ENCODE data around the gene ASAH2B. TPM values are rescaled to one million over a fixed set of nuclear protein-coding genes. Genes with fewer than 3 reads are reported as not detected.
"Not testable (repeated sequence)": the region's sequence is repeated elsewhere in the genome, so short reads cannot be mapped to it uniquely, and the experiment has no call there.

The ASAH2B gene
- total and polyA plus RNA-seq, 3 experiments from 2014 or later: 1.9 to 9.6 (median 6.6) TPM

DNA sequence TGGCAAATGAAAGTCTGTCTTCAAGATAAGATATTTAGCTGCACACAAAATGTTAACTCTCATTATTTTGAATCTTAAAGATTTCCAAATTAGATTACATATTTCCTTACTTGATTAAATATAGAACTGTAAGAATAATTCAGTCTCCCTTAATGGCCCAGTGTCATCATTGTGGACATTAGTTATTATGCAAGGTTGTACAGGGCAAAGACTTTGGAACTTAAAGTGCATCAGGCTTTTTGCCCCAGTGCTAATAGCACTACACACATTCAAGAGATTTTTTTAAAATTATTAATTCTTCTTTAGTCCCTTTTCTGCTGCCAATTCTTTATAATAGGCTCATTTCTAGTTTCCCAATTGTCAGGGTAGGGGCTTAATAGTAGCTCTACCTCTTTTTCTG, 42.3 kb downstream of the ASAH2B start:
- H3K9me3 ChIP-seq (ENCODE audit: low read length); H3K36me3 ChIP-seq (ENCODE audit: insufficient read depth, low read length); H3K27me3 ChIP-seq (ENCODE audit: insufficient read depth, low read length, poor library complexity, severe bottlenecking); H3K36me3 Mint-ChIP-seq; CTCF ChIA-PET; POLR2A ChIA-PET; H3K27ac Mint-ChIP-seq; H3K4me1 Mint-ChIP-seq; H3K9me3 Mint-ChIP-seq; H3K4me1 ChIP-seq (ENCODE audit: insufficient read depth, low read length); H3K27ac ChIP-seq (ENCODE audit: low read depth, low read length); DNase-seq; H3K4me3 Mint-ChIP-seq; H3K4me3 ChIP-seq (ENCODE audit: low read length): not testable (repeated sequence)
- peaks cover 12 to 13% of the 10 kb centered on the region in 2 donors for H3K27me3 Mint-ChIP-seq

DNA sequence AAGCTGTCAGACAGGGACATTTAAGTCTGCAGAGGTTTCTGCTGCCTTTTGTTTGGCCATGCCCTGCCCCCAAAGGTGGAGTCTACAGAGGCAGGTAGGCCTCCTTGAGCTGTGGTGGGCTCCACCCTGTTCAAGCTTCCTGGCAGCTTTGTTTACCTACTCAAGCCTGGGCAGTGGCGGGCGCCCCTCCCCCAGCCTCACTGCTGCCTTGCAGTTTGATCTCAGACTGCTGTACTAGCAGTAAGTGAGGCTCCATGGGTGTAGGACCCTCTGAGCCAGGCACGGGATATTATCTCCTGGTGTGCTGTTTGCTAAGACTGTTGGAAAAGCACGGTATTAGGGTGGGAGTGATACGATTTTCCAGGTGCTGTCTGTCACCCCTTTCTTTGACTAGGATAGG, 48.2 kb downstream of the ASAH2B start:
- H3K27me3 Mint-ChIP-seq: peaks cover 12 to 15% of the 10 kb centered on the region in 2 donors
- H3K27me3 ChIP-seq (ENCODE audit: insufficient read depth, low read length, poor library complexity, severe bottlenecking); POLR2A ChIA-PET; H3K9me3 ChIP-seq (ENCODE audit: low read length); H3K36me3 ChIP-seq (ENCODE audit: insufficient read depth, low read length); CTCF ChIA-PET; H3K4me3 ChIP-seq (ENCODE audit: low read length); DNase-seq; H3K4me1 ChIP-seq (ENCODE audit: insufficient read depth, low read length); H3K27ac ChIP-seq (ENCODE audit: low read depth, low read length); H3K9me3 Mint-ChIP-seq: not testable (repeated sequence)
- H3K4me3 Mint-ChIP-seq: peak overlapping the region in 1 of 7 donors; percentile 12
- H3K36me3 Mint-ChIP-seq: peaks cover 0 to 13% (median 2%) of the 10 kb centered on the region in 3 donors
- H3K4me1 Mint-ChIP-seq: peaks cover 8 to 15% (median 9%) of the 10 kb centered on the region in 3 donors
- H3K27ac Mint-ChIP-seq: peak overlapping the region in 1 of 8 donors; percentile 24

DNA sequence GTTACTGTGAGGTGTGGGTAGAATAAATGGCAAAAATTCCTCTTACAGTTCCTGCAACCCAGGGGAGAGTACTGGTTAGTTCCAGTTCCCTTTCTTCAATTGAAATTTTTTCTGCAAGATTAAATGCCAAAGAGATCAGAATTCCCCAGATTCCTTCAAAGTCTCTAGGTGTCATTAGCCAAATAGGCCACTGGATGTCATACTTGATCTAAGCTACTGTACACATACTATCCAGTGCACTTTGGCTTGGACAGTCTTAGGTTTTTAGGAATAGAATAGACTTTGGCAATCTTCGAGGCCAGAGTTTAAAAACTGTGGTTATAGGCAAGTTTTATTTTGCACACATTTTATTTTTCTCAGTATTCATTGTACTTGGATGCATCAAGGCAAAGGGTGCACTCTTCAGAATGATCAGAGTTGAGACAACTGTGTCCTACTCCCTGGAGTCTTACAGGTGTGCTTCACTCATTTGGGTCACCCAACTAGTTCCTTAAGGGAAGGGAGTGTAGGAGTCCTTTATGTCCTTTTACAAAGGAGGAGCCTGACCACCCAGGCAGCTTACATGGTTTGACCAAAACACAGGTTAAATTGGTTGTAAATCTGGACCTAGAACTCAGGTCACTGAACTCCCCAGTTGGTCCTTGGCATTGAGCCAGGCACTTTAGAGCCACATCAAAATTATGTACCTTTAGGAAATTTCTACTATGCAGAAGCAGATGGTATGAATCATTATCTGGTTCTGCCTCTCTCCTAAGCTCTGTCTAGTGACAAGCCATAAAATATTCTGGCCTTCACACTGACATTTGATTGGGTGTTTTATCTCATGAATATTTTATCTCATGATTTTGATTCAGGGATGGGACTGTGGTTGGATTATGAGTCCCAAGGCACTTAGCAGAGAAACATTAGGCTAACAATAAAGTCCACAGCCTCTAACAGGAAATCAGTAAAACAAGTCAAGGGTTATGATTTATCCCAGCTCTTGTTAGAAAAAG, 49.5 kb downstream of the ASAH2B start:
- Histone ChIP-seq H3K9me3 (ENCODE audit: low read length) (no peaks in the 10 kb centered on the region), H3K27ac (ENCODE audit: low read depth, low read length) (no peak overlapping the region), H3K4me1 (ENCODE audit: insufficient read depth, low read length) (no peaks in the 10 kb centered on the region), H3K4me3 (ENCODE audit: low read length) (no peak overlapping the region), H3K36me3 (ENCODE audit: insufficient read depth, low read length) (no peaks in the 10 kb centered on the region), H3K27me3 (ENCODE audit: insufficient read depth, low read length, poor library complexity, severe bottlenecking) (no peaks in the 10 kb centered on the region)
- Mint-ChIP-seq H3K4me1 (peaks cover 8 to 15% (median 9%) of the 10 kb centered on the region in 3 donors), H3K9me3 (peaks cover 0 to 10% (median 8%) of the 10 kb centered on the region in 5 donors), H3K27ac (no peak overlapping the region), H3K36me3 (peaks cover 0 to 13% (median 2%) of the 10 kb centered on the region in 3 donors), H3K27me3 (peaks cover 15 to 19% of the 10 kb centered on the region in 2 donors), H3K4me3 (peak overlapping the region in 1 of 7 donors; percentile 16)
- CTCF ChIA-PET: no interaction called here
- POLR2A ChIA-PET: no interaction called here
- DNase-seq: no peak

- Mint-ChIP-seq H3K27me3 (peaks cover 7 to 34% of the 10 kb centered on the region in 2 donors), H3K36me3 (peaks cover 0 to 2% (median 0%) of the 10 kb centered on the region in 3 donors), H3K9me3 (no peaks in the 10 kb centered on the region), H3K4me1 (no peaks in the 10 kb centered on the region), H3K4me3 (no peak overlapping the region), H3K27ac (no peak overlapping the region)
- Histone ChIP-seq H3K4me1 (ENCODE audit: insufficient read depth, low read length) (no peaks in the 10 kb centered on the region), H3K36me3 (ENCODE audit: insufficient read depth, low read length) (no peaks in the 10 kb centered on the region), H3K4me3 (ENCODE audit: low read length) (no peak overlapping the region), H3K27ac (ENCODE audit: low read depth, low read length) (no peak overlapping the region), H3K27me3 (ENCODE audit: insufficient read depth, low read length, poor library complexity, severe bottlenecking) (no peaks in the 10 kb centered on the region), H3K9me3 (ENCODE audit: low read length) (no peaks in the 10 kb centered on the region)
- DNase-seq: no peak
- ChIA-PET CTCF (no interaction called here), POLR2A (no interaction called here)
Measured at GRCh38 chr10:50794490-50794889, 54.8 kb downstream of the ASAH2B start.

DNA sequence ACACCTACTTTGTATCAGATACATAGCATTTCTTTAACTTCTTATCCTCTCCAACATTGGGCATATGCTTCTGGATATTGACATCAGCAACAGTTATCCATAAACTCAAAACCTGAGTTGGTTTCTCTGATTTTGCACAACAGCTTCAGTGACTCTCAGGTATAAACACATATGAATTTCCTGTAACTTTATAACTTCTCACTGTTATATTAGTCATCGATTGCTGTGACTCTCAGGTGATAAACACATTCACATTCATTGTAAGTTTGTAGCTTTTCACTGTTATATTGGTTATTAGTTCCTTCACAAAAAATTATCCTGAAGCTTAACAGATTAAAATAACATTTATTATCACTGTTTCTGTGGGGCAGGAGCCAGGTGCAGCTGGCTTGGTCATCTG, 57.0 kb downstream of the ASAH2B start:
- no peaks in the 10 kb centered on the region for H3K36me3 ChIP-seq (ENCODE audit: insufficient read depth, low read length)
- H3K9me3 Mint-ChIP-seq: no peaks in the 10 kb centered on the region
- H3K4me3 Mint-ChIP-seq: no peak overlapping the region
- no peaks in the 10 kb centered on the region for H3K9me3 ChIP-seq (ENCODE audit: low read length)
- no peaks in the 10 kb centered on the region for H3K4me1 ChIP-seq (ENCODE audit: insufficient read depth, low read length)
- H3K36me3 Mint-ChIP-seq: peaks cover 0 to 3% (median 0%) of the 10 kb centered on the region in 3 donors
- peaks cover 5 to 42% of the 10 kb centered on the region in 2 donors for H3K27me3 Mint-ChIP-seq
- CTCF ChIA-PET: no interaction called here
- H3K4me3 ChIP-seq (ENCODE audit: low read length): no peak overlapping the region
- H3K4me1 Mint-ChIP-seq: no peaks in the 10 kb centered on the region
- POLR2A ChIA-PET: no interaction called here
- H3K27me3 ChIP-seq (ENCODE audit: insufficient read depth, low read length, poor library complexity, severe bottlenecking): no peaks in the 10 kb centered on the region
- DNase-seq: no peak
- no peak overlapping the region for H3K27ac Mint-ChIP-seq
- no peak overlapping the region for H3K27ac ChIP-seq (ENCODE audit: low read depth, low read length)

DNA sequence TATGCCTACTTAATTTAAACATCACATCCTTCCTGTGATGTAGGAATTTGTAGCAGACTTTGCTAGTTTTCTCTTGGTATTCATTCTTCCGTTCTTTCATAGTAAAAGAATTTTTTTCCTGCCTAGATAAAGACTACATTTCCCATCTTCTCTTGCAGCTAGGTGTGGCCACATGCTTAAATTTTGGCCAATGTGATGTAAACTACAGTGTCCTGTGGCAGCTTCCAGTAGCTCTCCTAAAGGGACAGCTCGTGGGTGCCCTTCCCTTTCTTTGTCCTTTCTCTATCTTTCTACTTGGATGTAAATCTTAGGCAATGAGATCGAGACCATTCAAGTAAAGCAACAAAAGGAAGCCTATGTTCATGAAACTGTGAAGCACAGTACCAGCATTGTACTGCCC, 58.6 kb downstream of the ASAH2B start:
- no peaks in the 10 kb centered on the region for H3K9me3 Mint-ChIP-seq
- peaks cover 7 to 39% of the 10 kb centered on the region in 2 donors for H3K27me3 Mint-ChIP-seq
- Histone ChIP-seq H3K4me1 (ENCODE audit: insufficient read depth, low read length) (no peaks in the 10 kb centered on the region), H3K9me3 (ENCODE audit: low read length) (no peaks in the 10 kb centered on the region), H3K36me3 (ENCODE audit: insufficient read depth, low read length) (no peaks in the 10 kb centered on the region), H3K27ac (ENCODE audit: low read depth, low read length) (no peak overlapping the region), H3K27me3 (ENCODE audit: insufficient read depth, low read length, poor library complexity, severe bottlenecking) (no peaks in the 10 kb centered on the region), H3K4me3 (ENCODE audit: low read length) (no peak overlapping the region)
- H3K4me3 Mint-ChIP-seq: no peak overlapping the region
- DNase-seq: no peak
- H3K36me3 Mint-ChIP-seq: peaks cover 0 to 3% (median 0%) of the 10 kb centered on the region in 3 donors
- H3K27ac Mint-ChIP-seq: no peak overlapping the region
- ChIA-PET POLR2A (no interaction called here), CTCF (no interaction called here)
- H3K4me1 Mint-ChIP-seq: no peaks in the 10 kb centered on the region

- no peak overlapping the region for H3K4me3 ChIP-seq (ENCODE audit: low read length)
Measured at GRCh38 chr10:50799595-50799994, 59.9 kb downstream of the ASAH2B start.

DNA sequence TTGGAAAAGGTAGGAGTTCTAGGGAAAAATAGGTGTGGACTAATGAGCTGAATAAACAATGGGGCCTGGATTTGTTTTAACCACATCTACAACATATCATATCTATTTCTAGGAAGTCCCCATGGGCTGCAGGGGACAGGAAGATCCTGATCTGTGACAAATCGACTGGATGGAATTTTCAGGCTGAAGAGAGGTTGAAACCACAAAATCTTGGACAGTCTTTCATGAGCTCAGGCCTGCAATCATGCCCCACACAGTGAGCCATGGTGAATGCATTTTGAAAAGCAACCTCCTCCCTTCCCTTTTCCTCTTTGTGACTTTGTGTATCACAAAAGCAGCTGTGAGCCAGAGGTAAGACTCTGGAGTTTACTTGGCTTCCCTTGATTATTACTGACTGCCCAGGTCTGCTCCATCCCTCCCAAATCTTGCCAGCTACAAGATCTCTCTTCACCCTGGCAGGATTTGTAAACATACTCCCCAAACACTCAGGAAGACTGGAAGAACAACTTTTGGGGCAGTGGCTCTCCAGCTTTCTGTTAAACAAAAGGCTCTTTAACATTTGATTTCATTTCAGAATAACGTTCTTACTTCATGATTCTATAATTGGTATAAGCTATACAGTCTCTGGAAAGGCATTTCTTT, 66.4 kb downstream of the ASAH2B start:
- H3K27me3 ChIP-seq (ENCODE audit: insufficient read depth, low read length, poor library complexity, severe bottlenecking): no peaks in the 10 kb centered on the region
- Mint-ChIP-seq H3K4me3 (no peak overlapping the region), H3K27ac (no peak overlapping the region), H3K27me3 (peaks cover 2 to 3% of the 10 kb centered on the region in 2 donors), H3K9me3 (no peaks in the 10 kb centered on the region), H3K36me3 (no peaks in the 10 kb centered on the region), H3K4me1 (no peaks in the 10 kb centered on the region)
- no peaks in the 10 kb centered on the region for H3K4me1 ChIP-seq (ENCODE audit: insufficient read depth, low read length)
- ChIA-PET POLR2A (no interaction called here), CTCF (interaction anchor here (1.2 kb wide), 1 partner anchor 66 kb away, joined by 3 read pairs; the partner anchor contains the start of gene ASAH2B)
- no peak overlapping the region for H3K27ac ChIP-seq (ENCODE audit: low read depth, low read length)
- no peak overlapping the region for H3K4me3 ChIP-seq (ENCODE audit: low read length)
- no peaks in the 10 kb centered on the region for H3K9me3 ChIP-seq (ENCODE audit: low read length)
- no peak for DNase-seq
- H3K36me3 ChIP-seq (ENCODE audit: insufficient read depth, low read length): no peaks in the 10 kb centered on the region

More at GRCh38 chr10:50799595-50799994, 59.9 kb downstream of the ASAH2B start:
- H3K4me1 ChIP-seq (ENCODE audit: insufficient read depth, low read length): no peaks in the 10 kb centered on the region
- H3K36me3 Mint-ChIP-seq: peaks cover 0 to 3% (median 0%) of the 10 kb centered on the region in 3 donors
- H3K4me1 Mint-ChIP-seq: no peaks in the 10 kb centered on the region
- H3K9me3 Mint-ChIP-seq: no peaks in the 10 kb centered on the region
- H3K27ac ChIP-seq (ENCODE audit: low read depth, low read length): no peak overlapping the region
- DNase-seq: no peak
- H3K27me3 Mint-ChIP-seq: peaks cover 7 to 31% of the 10 kb centered on the region in 2 donors
- H3K4me3 Mint-ChIP-seq: no peak overlapping the region
- H3K36me3 ChIP-seq (ENCODE audit: insufficient read depth, low read length): no peaks in the 10 kb centered on the region
- H3K9me3 ChIP-seq (ENCODE audit: low read length): no peaks in the 10 kb centered on the region
- CTCF ChIA-PET: no interaction called here
- H3K27ac Mint-ChIP-seq: no peak overlapping the region
- H3K27me3 ChIP-seq (ENCODE audit: insufficient read depth, low read length, poor library complexity, severe bottlenecking): no peaks in the 10 kb centered on the region
- POLR2A ChIA-PET: no interaction called here

All from CD8-positive, alpha-beta memory T cell (primary cell).